Measurements from ENCODE around the gene RNF34.

DNA sequence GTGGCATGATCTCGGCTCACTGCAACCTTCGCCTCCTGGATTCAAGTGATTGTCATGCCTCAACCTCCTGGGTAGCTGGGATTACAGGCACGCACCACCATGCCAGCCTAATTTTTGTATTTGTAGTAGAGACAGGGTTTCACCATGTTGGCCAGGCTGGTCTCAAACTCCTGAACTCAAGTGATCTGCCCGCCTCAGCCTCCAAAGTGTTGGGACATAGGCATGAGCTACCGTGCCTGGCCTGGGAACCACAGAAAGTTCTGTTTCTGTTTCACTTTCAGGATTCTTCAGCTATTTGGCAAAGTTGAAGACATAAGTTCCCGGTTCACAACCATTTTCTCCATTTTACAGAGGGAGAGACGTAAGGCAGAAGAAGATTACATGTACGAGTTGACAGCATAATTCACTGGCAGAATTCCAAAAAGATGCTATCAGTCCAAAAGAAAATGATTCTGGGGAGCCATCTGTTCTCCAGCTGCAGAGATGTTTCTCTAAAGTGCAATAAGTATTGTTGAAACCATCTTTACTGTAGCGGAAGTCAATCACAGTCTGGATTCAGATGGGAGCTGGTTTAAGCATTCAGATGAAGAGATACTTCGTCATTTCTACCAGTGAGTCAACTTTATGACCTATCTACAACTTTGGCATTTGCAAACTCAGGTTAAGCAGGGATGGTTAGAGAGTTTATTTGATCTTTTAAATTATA lies 8.1 kb upstream of the RNF34 start:
- TF ChIP-seq GATA2 (IDR thresholded peaks at IDR 0.05; ENCODE audit: low read depth, low read length) (peak; percentile 93), GATA3 (IDR thresholded peaks at IDR 0.05; ENCODE audit: low read depth, low read length) (peak; percentile 96)
